Stimulated activated naive CD4-positive, alpha-beta T cell treated with Interleukin-2 at 50 U/mL for 16 hours (primary cell): Measurements from ENCODE around the gene TNFSF18.
"Not testable (repeated sequence)": the region's sequence is repeated elsewhere in the genome, so short reads cannot be mapped to it uniquely, and the experiment has no call there.

ENCODE experiments used
- DNase-seq: peaks from one replicate; lab custom pipeline; 2025; lab: John Stamatoyannopoulos, UW

Gene TNFSF18, protein sequence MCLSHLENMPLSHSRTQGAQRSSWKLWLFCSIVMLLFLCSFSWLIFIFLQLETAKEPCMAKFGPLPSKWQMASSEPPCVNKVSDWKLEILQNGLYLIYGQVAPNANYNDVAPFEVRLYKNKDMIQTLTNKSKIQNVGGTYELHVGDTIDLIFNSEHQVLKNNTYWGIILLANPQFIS

DNA sequence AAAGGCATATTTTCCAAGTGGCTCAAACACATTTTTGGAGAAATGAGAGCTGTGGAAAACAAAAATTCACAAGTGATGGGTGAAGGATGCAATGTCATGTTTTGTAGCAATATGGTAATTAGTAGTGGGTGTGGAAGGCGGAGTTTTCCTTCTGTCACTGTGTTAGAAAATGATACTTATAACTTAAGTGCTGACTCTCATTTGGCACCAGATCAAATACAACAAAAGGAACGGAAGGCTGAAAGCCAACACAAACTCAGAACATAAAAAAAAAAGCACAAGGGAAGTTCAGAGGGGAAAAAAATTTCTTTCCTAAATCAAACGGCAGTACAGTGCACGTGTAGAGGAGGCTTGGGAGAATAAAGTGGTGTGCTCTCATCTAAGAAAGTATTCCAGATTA is at the start of gene TNFSF18:
Gene TNFSF18, minus strand, starts transcription at position 77 of the 400 bp plus-strand sequence. Its CDS starts 45 bp downstream, at position 32.
- DNase-seq, result no peak

DNA sequence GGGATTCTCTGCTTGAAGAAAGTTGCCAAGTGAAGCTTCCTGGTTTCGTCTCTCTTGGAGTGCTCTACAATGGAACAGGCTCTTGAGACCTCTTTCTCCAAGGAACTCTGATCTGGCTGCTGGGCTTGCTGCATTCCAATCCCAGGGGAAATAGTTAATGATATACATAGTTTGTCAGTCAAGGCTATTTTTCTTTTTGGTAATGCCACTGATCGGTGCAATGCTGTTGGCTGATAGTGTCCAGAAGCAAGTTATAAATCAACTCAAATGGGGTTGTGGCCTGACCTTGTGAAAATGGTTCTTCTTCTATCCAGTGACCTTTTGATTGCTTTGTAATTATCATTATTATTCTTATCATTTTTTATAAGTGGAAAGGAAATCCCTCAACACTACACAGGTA is 48.4 kb upstream of the TNFSF18 start:
- DNase-seq, result no peak

- DNase-seq, result no peak
These were observed 47.4 kb upstream of the TNFSF18 start for GRCh38 chr1:173098117-173098516.

DNA sequence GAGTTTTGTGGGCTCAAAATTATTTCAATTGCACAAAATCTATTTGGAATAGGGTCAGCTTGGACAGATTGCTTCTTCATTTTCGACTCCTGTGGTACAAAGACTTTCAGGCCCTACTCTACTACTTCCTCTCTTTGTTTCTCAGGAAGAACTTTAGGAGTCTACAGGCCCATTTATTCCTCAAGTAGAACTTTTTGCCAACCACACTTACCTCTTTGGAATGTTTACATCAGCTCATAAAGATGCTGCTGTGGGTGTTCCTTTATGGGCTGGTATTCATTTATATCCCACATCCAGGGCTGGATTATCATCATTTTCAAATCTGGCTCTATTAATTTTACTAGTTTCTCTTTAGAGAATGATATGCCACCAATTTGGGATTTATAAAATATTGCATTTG is 46.3 kb upstream of the TNFSF18 start:
- no peak for DNase-seq

- DNase-seq, result no peak
These were observed 44.9 kb upstream of the TNFSF18 start for GRCh38 chr1:173095632-173096031.

GRCh38 chr1:173094541-173094940 is 43.8 kb upstream of the TNFSF18 start:
- no peak for DNase-seq

DNA sequence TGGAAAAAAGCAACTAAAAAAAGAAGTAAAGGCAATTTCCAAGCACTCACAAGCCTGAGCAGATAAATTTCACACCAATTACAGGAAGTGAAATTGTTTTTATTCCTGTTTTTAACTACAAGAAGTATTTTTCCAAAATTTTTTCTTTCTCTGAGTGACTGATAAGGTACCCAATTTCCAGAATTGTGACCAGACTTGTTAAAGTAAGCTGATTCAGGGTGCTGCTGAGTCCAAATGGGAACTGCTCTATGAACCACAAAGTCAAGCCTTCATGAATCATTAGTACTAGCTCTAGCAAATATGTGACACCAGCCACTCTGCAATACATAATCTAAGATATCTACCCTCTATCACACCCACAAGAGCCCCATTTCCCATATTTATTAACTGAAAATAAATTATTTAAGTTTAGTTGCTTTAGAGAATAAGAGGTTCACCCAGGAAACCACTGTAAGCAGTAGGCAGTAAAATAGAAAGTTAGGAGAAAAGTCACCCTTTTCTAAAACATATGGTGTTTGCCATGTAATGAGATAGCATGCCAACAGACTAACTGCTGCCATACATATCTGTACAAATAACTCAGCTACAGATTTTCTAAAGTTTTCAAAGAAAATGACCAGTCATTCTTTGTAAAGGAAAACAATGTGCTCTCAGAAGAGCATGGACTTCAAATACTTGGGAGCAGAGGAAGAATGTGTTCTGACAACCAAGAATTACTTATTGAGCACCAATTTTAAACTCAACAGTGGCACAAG is 43.1 kb upstream of the TNFSF18 start:
- no peak for DNase-seq

DNA sequence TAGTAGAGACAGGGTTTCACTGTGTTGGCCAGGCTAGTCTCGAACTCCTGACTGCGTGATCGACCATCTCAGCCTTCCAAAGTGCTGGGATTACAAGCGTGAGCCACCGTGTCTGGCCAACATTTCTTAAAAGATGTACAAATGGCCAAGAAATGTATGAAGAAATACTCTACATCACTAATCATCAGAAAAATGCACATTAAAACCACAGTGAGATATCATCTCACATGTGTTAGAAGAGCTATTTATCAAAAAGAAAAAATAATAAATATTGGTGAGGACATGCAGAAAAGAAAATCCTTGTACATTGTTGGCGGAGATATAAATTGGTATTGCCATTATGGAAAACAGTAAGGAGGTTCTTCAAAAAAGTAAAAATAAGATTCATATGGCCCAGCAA is 33.6 kb upstream of the TNFSF18 start:
- no peak for DNase-seq

GRCh38 chr1:173082913-173083312 is 32.2 kb upstream of the TNFSF18 start:
- DNase-seq, result no peak

DNA sequence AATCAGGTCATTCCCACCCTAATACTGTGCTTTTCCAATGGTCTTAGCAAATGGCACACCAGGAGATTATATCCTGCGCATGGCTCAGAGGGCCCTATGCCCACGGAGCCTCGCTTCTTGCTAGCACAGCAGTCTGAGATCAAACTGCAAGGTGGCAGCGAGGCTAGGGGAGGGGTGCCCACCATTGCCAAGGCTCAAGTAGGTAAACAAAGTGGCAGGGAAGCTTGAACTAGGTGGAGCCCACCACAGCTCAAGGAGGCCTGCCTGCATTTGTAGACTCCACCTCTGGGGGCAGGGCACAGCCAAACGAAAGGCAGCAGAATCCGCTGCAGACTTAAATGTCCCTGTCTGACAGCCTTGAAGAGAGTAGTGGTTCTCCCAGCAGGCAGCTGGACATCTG is 23.5 kb upstream of the TNFSF18 start:
- not testable (repeated sequence) for DNase-seq

- no peak for DNase-seq
These were observed 13.3 kb upstream of the TNFSF18 start for GRCh38 chr1:173064011-173064410.

GRCh38 chr1:173063171-173063570 is 12.4 kb upstream of the TNFSF18 start:
- no peak for DNase-seq

DNA sequence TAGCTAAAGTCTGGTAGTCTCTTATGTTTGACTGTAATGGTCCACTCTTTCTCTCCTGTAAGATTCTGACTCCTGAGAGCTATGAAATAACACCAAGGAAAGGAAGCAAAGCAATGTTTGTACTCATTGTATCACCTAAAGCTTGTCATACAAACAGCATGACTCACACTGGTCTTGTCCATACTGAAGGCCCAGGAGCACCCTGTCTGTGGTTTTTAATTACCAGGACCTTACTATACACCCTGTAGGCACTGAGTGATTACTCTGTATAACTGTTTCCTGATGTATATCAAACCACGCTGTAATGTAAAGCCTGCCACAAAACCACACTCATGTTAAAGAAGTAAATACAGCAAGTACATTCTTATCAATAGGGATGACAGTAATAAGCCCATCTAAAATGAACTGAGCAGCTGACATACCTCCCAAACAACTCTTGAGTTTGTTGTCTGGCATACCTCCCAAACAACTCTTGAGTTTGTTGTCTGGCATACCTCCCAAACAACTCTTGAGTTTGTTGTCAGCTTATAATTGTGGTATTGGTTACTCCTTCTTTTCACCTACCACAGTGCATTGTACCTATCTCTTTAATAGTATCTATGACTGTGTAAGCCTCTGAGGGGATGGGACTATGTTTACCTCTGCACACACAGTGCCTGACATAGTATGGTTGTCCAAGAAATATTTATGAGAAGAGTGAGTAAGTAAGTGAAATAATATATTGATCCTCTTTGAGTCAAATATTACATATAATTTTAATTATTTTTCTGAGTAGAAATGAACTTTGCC is 11.6 kb upstream of the TNFSF18 start:
- no peak for DNase-seq

- DNase-seq, result no peak
These were observed 7.8 kb upstream of the TNFSF18 start for GRCh38 chr1:173058556-173058955.

- no peak for DNase-seq
These were observed 7.2 kb upstream of the TNFSF18 start for GRCh38 chr1:173057984-173058383.

GRCh38 chr1:173056365-173056764 is 5.6 kb upstream of the TNFSF18 start:
- DNase-seq, result no peak

DNA sequence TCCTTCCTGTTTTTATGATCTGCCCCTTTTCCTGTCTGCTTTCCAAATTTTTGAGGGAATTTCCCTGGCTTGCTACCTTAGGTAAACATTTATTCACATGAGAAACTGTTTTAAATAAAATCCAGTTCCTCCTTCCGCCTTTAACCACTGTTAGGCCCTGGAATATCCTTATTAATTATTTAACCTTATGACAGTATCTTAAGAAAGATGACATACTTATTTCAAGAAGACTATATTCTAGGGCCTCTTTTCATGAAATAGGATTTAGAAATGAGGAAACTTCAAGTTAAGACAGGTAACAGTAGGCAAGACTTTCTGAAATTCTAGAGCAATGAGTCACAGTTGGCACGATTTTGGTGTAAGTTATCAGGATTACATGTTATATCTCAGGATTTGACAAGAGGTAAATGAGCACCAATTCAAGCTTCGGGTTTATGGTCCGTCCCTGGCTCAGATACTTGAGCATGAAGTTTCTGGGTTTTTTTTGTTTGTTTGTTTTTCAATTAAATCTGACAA is 2.0 kb upstream of the TNFSF18 start:
- no peak for DNase-seq

- no peak for DNase-seq
These were observed 1.5 kb downstream of the TNFSF18 start for GRCh38 chr1:173049322-173049633.

DNA sequence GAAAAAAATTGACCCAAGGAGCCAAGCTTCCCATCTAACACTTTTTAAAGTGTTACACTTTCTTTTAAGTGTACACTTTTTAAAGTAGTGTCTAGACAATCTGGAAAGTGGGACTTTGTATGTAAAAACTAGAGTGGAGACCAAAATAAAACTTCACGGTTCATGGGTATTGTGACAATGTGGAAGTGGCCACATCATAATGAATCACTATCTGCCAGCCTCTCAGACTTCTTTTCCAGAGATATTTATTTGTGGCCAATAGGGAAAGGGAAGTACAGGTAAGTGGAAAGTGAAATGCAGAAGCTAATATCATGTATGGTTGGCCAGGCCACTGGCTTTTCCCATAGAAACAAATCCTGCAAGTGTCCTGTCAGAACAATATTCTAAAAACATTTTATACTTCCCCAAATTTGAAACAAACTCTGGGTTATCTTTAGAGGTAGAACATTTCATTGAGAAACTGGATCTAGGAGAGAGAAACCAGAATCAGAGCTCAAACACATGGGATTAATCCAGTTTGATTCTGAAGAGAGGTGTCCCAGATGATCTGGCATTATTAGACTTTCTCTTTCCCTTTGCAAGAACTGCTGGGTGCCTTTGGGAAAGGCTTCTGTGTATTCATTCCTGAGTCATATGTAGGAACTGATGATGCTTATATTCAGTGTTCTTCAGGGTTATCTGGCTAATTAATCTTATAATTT is 2.0 kb downstream of the TNFSF18 start:
- no peak for DNase-seq

- no peak for DNase-seq
These were observed 6.1 kb downstream of the TNFSF18 start for GRCh38 chr1:173044656-173045055.

DNA sequence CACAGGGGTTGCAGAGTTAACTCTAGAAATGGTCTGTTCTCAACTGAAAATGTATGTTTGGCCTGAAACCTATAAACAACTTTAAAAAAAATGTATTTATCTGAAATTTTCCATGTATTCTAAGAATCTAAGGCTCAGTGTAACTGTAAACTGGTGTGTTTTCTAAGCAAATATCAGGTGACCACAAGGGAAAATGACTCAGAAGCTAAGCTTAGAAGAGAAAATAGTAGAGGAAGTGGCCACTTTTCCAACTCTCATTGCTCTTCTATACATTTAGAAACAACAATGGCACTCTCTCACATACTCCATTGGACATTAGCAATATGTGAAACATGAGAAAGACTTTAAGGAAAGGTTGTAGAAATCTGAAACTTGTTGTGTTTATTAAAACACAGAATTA is 7.5 kb downstream of the TNFSF18 start:
- no peak for DNase-seq

- DNase-seq, result no peak
These were observed 7.9 kb downstream of the TNFSF18 start for GRCh38 chr1:173042806-173043205.
